ENCODE results near the gene EXOC4.

EXOC4 gene

DNA sequence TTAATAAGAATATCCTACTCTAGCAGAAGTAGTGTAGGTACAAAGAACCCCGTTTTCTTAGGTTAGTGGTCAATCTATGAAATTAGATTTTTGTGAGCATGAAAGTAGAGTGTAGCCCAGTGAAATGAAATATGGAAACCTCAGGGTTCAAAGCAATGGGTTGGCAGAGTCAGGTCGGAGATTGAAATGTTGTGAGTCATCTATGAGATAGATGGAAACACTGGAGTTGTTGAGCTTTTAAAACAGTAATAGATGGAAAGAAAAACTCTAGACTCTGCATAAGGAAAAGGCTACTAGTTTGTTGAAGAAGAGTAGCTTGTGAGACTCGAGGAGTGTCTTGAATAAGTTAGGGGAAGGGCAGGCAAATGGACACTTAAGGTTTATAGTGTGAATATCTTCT is 251.9 kb downstream of the EXOC4 start:
- DNase-seq, result no peak

DNA sequence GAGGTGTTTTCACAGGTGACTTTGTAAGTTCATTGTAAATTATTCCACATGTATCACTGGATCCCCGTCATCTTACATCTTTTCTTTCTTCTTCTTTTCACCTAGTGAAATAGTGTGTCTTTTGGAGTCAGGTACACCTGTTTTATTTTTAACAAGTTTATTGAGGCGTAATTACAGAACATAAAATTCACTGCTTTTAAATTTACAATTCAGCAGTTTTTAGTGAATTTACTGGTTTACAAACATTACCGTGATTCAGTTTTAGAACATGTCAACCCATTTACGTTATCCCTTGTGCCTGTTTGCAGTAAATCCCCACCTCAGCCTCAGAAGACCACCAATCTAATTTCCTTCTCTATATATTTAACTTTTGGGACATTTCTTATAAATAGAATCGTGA is 256.9 kb downstream of the EXOC4 start:
- no peak for DNase-seq

DNA sequence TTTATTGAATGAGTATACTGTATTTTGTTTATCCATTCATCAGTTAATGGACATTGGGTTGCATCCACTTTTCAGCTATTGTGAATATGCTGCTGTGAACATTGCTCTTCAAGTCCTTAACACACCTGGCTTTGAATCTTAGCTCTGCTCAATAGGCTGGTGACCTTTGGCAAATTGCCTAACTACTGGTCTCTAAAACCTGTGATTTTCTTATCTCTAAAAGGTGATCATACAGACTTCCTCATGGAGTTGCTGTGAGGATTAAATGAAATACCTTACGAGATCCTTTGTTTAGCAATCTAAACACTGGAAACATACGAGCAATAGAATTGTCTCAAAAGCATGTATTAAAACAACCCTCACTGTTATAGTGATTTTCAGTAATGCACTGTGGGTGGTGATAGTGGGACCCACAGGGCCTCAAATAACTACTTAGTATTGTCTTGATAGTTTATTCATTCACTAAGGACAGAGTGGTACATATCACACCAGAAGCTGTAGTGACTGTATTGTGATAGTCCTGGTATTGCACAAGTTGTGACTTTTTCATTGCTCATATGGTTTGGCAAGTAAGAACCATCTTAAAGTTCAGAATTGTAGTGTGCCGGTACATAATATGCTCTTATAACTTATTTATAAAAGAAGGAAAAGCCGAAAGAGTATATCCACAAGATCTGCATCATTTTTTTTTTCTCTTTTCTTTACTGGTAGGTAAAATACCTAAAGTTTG is 257.6 kb downstream of the EXOC4 start:
- DNase-seq, result peak; percentile 61

DNA sequence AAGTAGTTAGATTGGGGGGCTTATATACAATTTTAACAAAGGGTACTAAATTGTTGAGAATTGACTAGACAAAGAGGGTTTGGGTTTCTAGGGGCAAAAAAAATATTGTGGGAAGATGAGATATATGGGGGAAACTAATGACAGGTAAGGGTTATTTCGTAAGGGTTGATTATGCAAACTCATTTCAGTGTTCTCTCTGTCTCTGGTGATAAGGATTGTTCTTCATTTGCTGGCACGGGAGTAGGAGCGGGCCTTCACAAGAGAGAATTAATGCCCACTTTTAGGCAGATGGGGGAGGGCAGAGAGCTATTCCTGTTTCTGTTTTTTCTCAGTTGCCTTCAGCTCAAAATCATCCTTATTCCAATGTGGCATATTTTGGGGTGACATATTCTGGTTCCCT is 258.4 kb downstream of the EXOC4 start:
- DNase-seq, result no peak

DNA sequence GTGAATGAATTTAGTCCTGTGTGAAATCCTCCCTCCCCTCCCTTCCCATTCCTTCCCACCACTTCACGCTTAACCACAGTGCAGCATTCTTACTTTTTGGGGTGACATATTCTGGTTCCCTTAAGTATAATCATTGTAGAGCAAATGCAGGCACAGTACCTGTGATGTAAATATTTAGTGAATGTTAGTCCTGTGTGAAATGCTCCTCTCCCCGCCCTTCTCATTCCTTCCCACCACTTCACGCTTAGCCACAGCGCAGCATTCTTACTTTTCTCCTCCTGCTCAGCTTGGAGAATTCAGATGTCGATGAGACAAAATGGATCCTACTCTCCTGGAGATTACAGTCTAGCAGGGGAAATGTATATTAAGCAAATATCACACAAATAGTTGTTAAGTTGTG is 258.8 kb downstream of the EXOC4 start:
- DNase-seq, result no peak

DNA sequence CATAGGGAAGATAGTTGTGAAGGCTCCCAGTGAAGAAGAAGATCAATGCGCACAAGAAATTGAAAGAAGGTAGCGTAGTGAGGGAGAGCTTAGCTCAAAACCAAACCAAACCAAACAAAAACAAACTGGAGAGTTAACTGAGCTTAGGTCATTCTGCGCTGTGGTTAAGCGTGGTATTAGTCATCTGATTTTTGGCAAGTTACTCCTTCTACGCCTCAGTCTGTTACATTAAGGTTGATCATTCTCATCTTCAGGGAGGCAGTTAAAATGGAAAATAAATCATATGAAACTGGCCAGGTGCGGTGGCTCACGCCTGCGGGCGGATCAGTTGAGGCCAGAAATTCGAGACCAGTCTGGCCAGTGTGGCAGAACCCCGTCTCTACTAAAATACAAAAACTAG is 259.7 kb downstream of the EXOC4 start:
- no peak for DNase-seq

DNA sequence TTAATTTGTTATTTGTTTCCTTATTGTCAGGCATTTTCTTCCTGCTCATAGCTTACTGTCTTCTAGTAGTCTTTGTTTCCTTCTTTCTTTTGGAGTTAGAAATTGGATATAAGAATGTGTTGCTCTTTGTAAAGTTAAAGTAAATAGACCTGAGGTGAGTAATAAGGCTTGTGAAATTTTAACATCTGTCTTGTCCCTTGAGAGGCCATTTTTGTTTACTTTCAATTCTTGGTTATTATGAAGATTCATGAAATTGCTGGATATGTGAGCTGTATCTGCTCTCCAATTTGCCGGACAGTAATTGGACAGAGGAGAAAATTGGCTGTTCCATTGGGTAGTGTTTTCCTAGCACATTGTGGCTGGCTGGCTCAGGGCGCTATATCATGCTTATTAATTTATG is 260.7 kb downstream of the EXOC4 start:
- no peak for DNase-seq

DNA sequence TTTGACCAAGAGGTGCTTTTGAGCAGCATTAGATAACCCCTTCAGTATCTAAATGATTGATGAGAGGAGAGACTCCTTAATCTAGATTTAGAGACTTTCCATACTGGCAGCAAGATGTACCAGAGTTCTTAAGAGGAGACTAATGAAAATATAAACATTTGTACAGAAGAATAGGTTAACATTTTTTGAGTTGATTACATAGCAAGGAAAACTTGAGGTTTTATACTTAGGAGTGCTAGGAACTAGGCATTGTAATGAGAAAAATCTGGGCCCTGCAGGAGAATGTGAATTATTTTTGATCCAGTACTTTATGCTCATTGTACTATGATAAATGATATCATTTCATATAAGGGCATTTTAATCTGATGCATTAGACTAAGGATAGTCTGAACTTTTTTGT is 261.7 kb downstream of the EXOC4 start:
- no peak for DNase-seq

DNA sequence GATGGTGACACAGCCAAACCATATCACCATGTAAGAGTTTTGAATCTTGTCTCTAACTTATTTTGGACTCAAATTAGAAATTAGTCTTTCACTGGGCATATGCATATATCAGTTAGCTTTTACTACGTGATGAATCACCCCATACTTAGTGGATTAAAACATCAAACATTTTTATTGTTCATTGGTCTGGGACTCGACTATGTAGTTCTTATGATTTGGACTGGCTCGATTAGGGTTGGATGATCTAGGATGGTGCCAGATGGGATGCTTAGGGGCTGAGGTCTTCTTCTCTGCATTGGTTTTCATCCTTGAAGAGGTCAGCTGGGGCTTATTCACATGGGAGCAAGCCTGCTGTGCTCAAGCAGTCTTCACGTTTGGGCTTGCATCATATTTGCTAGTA is 264.9 kb downstream of the EXOC4 start:
- DNase-seq, result no peak

DNA sequence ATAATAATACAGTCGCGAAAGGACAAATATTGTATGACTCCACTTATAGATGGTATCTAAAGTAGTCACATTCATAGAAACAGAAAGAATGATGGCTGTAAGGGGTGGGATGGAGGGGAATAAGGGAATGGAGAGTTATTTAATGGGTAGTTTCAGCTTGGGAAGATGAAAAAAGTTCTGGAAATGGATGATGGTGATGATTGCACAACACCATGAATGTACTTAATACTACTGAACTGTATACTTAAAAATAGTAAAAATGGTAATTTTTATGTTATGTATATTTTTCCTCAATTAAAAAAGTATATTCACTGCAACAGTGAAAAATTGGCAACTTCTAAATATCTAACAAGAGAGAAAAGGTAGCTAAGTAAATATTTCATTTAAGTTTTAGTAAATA is 265.8 kb downstream of the EXOC4 start:
- DNase-seq, result no peak

DNA sequence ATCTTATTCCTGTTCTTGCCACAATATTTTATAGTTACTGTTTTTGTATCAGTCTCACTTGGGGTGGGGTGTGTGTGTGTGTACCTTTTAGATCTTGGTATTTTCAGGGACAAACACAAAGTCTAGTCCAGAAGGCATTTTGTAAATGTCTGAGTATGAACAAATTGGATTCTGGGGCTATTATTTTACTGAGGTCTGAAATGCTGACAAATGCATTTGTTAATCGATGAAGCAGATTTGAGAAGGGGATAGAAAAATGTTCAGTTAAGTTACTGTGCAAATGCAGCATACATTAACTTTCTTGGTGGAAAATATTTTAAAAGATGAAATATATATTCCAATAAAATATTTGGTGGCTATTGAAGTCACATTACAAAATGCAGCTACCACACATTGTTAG is 267.4 kb downstream of the EXOC4 start:
- no peak for DNase-seq

DNA sequence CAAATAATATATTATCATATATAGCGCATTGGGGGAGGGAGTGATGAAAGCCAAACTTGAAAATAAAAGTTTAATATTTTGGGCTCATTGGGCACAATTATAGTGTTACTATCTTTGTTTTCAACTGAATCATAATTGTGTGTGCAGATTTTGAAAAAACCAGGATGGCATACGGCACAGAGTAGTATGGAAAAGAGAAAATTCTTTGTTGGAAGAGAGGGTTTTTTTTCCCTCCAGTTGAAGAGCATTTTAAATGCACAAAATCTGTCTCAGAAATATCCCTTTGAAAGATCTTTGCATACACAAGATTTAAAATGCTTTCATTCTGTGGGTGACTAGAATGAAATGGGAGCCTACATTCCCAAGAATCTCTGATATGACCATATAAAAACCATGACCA is 269.6 kb downstream of the EXOC4 start:
- no peak for DNase-seq

DNA sequence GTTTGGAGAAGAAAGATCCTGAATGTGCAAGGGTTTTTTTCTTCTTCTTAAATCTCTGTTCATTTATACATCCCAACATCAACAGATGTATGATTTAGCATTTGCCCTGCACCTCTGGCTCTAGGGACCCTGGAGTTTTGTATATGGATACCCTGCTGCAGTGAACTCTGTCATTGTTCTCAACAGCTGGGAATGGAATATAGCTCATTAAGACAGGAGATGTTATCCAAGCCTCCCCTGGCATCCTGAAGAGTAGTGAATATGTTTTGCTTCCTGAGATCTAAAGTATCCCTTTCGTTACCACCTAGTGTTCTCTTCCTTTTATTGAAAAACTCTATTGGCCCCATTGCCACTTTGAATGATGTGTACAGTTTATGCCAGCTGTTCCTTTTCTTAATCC is 275.9 kb downstream of the EXOC4 start:
- peak; percentile 61 for DNase-seq

DNA sequence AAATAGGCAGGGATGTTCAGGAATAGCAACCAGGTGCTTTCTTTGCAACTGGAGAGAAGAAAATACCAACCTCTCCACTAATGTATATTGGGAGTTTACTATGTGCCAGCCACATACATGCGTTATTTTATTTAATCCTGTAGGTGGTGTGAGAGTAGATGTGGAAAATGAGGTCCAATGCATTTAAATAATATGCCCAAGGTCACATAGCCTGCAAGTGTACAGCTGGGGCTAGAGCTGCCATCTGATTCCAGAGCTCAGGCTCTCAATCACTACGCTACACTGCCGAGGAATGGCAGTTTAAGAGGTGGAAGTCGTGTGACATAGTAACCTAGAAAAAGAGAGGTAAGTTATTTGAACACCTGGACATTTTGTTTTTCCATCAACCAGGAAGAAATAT is 277.0 kb downstream of the EXOC4 start:
- peak; percentile 74 for DNase-seq

DNA sequence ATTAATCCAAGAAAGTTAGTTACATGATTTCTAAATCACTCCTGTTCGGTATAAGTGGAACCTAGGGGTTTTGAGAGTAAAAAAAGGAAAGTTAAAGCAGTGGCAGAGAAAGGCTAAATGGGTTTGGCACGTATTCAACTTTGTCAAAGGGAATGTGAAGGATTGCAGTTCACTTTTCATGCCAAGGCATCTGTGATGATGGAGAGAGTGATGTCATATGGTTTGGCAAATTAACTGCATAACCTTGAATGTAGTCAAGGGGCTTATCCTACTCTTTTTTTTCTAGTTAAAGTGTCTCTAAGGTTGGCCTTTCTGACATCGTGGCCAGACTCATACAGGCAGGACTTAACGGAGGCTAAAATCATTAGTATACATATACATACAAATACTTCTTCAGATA is 277.8 kb downstream of the EXOC4 start:
- peak; percentile 60 for DNase-seq

DNA sequence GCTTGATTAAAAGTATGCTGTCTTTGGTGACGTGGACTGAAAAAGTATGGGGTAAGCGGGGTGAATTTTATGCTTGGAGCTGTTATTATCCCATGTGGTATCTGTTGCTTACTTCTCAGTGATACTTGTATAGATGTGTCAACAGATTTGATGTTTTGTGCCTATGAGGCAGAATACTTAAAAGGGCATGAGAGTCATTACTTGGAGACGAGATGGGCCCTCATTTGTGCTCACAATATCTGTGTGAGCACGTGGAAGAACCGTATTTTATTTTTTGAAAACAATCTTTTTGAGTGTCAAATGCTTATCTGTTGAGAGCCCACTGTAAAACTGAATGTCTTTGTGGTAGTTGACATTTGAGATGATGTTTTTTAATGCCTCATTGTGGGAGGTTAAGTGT is 281.9 kb downstream of the EXOC4 start:
- peak; percentile 49 for DNase-seq

DNA sequence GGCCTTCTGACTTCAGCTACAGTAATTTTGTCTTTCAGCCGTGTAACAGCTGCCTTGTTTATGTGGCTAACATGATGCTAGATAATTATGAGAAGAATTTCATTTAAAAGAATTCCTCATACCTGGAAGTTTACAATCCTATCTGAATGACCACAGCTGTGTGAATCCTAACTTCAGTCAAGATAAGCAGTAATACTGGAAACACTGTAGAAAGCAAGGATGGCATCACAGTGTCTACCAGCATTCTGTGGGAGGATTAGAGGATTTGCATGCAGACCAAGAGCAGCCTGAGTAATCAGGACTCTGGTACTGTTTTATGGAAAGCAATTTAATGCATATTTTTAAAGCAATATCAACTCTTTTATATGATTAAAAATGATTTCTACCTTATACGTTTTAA is 282.4 kb downstream of the EXOC4 start:
- DNase-seq, result no peak

DNA sequence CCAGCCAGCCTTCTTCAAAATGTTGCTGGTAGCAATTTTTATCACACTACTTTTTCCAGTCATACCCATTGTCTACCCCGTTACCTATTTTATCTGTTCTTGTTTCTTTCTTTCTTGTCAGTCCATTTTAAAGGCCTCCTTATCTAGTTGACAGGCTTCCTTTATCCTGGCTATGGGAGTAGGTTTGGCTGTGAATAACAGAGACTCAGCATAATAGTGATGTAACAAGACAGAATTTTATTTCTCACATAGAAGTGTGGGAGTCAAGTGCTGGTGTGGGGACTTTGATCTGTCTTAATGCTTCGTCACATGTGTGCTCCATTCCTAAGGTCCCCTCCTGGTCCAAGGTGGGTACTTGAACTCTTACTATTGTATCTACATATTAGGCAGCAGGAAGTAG is 283.6 kb downstream of the EXOC4 start:
- no peak for DNase-seq

DNA sequence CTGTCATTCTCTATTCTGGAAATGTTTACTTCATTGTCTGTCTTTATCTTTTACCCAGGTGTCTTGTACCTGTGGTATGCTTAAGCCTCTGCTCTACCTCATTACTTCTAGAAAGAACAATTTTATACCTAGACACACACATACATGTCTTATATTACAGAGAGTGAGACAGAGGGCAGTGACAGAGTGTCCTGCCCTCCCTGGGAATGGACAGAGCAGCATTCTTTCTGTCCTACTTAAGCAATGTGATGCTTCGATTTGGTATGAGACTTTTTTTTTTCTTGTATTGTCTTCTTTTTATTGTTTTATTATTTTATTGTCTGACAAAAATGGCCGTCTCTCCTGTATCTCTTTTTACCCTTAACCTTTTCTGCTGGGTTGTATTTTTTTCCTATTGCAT is 286.1 kb downstream of the EXOC4 start:
- DNase-seq, result no peak

DNA sequence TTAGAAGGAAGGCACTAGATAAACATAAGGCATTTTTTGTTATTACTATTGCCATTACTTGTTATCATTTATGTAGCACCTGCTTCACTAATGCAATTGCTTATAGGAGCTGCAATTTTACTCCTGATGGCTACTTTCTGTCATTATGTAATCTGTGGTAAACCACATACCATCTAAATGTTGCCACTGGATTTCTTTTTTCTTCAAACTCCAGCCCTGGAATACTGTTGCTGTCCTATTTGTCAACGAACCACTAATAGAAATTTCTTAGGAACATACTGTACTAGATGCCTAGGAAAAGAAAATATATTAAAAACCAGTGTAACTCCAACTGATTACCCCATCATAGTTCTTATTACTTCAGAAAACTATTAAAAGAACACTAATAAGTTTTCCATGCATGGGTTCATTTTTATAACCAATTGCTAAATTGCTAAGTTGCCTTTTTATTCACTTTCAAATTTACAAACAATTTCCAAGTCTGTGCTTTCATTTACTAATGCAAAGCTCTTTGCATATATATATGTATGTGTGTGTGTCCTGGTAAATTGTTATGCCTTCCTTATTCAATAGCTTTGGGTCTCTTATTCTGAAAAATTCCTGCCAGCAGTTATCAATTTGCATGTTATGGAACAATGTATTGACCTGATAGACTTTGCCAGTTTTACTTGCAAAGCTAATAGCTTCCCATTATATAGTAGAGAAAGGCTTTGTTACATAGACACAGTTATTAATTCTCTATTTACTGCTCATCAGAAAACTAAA is 287.4 kb downstream of the EXOC4 start:
- no peak for DNase-seq

DNA sequence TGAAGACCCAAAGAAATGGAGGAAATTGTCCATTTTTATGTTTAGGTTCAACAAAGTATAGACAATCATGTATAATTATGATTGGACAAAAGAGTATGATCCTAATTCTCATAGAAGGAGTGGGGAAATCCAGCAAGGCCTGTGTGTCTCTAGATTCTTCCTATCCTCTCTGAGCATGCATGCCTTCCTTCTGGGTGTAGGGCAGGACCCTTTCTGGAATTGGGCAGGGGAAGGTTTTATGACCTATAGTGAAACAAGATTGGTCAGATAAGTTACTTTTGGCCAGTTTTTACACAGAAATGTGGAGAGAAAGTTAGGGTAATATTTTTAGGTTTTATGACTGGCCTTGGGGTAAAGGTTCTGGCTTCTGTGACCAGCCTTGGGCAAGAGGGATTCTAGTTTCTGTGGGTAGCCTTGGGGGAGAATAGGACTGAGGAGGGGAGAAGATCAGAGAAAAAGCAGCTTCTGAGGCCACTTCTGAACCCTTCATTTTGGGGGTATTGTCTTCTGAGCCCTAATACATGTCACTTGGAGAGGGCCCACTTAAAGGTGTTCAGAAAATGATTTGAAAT is 289.4 kb downstream of the EXOC4 start:
- DNase-seq, result no peak

DNA sequence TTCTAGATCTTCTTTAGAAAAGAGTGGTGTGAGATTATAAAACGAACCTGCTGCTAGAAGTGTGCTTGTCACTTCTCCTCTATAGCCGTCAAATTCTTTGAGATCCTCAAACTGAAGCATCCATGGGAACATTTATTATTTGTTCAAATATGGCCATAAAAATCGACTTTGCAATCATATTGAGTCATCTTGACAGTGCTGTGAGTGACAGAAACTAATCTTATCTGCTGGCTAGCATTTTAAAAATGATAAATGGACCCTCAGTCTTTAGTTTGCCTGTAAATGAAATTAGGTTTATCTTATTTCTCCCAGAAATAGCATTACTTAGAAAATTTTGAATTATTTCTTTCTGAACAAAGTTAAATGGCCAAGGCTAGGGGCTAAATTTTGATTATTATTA is 290.8 kb downstream of the EXOC4 start:
- no peak for DNase-seq

DNA sequence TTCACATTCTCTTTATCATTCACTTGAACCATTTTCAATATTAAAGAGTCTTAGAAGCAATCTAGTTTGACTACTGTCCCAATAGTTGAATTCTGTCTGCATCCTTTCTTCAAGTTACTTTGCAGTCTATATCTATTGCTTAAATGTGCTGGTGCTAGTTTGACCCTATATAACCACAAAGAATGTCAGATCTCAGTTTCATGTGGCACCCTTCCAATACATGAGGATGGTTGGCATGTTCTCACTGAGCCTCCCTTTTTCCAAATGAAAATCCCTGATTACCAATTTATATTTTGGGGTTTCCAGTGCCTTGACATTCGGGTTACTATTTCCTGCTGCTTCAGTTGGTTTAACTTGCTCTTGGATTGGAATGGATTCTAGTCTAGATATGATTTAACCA is 292.7 kb downstream of the EXOC4 start:
- no peak for DNase-seq

DNA sequence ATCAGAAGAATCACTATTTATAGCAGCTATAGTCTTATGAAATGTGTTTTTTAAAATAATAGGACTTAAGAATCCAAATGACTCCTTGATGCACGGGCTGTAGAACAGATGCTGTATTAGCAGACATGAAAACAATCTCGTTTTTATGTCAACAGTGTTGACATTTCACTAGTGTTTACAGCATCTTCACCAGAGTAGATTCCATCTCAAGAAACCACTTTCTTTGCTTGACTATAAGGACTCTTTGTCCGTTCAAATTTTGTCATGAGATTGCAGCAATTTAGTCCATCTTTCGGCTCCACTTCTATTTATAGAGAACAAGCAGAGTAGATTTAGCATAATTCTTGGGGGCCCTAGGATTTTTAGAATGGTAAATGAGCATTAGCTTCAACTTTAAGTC is 295.1 kb downstream of the EXOC4 start:
- no peak for DNase-seq

DNA sequence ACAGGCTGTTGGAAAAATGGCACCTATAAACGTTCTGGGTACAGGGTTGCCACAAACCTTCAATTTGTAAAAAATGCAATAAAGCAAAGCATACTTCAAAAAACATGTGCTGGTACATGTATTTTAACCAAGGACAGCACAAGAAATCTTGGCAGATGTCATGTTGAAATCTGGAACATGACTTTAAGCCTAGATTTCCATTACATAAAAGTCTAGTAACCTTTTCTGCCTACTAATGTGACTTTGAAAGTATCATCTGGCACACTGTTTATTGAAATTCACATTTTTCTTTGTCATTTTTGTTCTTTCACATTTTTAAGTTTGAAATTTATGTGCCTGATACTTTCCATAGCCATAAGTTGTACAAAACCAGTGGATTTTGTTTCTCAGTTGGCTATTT is 296.8 kb downstream of the EXOC4 start:
- DNase-seq, result no peak

All from DMS79 treated with DMSO at 0.1 percent for 48 hours (cell line).